ENCODE data around the gene C12orf54. TPM values are rescaled to one million over a fixed set of nuclear protein-coding genes. Genes with fewer than 3 reads are reported as not detected.
"Not testable (repeated sequence)": the region's sequence is repeated elsewhere in the genome, so short reads cannot be mapped to it uniquely, and the experiment has no call there.

The C12orf54 gene
- polyA plus RNA-seq (2012; ENCODE audit: missing spikeins), result 0.98 TPM

- DNase-seq (ENCODE audit: insufficient read length) (no peak), FAIRE-seq (no peak)
- TF ChIP-seq TAF1 (IDR thresholded peaks at IDR 0.05; ENCODE audit: borderline replicate concordance, low read depth, low read length) (no peak), POLR2A (IDR thresholded peaks at IDR 0.05; ENCODE audit: low read depth, low read length) (no peak), POLR2AphosphoS5 (IDR thresholded peaks at IDR 0.05; ENCODE audit: low read depth, low read length) (no peak)
Observed at GRCh38 chr12:48482198-48482597, at the start of gene C12orf54. C12orf54 (plus strand) TSS chr12:48482498; CDS start chr12:48483297, 799 bp downstream.

DNA sequence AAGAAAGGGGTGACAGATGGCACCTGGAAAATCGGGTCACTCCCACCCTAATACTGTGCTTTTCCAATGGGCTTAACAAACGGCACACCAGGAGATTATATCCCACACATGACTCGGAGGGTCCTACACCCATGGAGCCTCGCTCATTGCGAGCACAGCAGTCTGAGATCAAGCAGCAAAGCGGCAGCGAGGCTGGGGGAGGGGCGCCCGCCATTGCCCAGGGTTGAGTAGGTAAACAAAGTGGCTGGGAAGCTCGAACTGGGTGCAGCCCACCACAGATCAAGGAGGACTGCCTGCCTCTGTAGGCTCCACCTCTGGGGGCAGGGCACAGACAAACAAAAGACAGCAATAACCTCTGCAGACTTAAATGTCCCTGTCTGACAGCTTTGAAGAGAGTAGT, 48.3 kb upstream of the C12orf54 start:
- not testable (repeated sequence) for FAIRE-seq; DNase-seq (ENCODE audit: insufficient read length)

DNA sequence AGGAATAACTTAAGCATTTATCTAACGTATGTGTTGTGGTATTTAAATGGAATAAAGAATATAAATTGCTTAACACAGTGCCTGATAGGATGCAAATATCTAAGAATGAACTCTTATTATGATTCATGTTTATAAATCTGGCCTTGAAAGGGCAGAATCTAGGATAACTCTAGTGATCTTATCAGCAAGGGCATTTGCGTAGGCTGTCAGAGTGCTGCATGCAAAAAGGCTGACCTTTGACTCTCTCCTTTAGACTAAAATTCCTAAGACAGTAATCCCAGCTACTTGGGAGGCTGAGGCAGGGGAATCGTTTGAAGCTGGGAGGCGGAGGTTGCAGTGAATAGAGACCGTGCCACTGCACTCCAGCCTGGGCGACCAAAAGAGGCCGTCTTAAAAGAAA, 41.2 kb upstream of the C12orf54 start:
- DNase-seq (ENCODE audit: insufficient read length) (no peak), FAIRE-seq (no peak)
- TF ChIP-seq TAF1 (IDR thresholded peaks at IDR 0.05; ENCODE audit: borderline replicate concordance, low read depth, low read length), result no peak
- TF ChIP-seq POLR2AphosphoS5 (IDR thresholded peaks at IDR 0.05; ENCODE audit: low read depth, low read length), result no peak
- no peak for TF ChIP-seq POLR2A (IDR thresholded peaks at IDR 0.05; ENCODE audit: low read depth, low read length)

DNA sequence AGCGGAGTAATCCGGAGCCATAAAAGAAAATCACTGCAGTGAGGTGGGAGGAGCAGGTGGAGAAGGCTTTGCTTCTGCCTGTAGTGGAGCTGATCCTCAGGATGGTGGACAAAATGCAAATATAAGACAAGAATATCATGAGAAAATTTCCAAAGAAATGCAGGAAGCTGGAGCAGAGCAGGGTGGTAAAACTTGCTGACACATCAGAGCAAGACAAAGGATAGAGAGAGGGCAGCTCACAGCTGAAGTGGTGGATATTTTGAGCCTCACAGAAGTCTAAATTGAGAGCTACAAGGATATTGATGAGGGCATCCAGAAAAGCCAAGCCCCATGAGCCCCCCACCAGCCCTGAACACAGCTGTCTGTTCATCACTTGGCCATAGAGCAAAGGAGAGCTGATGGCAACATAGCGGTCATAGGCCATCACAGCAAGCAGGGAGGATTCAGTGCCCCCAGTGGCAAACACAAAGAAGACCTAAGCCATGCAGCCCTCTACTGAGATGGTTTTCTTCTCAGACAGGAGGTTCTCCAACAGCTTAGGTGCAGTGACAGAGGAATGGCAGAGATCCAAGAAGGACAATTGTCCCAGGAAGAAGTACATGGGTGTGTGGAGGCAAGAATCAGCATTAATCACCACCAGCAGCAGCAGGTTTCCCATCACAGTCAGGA, 40.0 kb upstream of the C12orf54 start:
- peak; percentile 87 for FAIRE-seq
- no peak for TF ChIP-seq POLR2AphosphoS5 (IDR thresholded peaks at IDR 0.05; ENCODE audit: low read depth, low read length)
- no peak for TF ChIP-seq TAF1 (IDR thresholded peaks at IDR 0.05; ENCODE audit: borderline replicate concordance, low read depth, low read length)
- no peak for TF ChIP-seq POLR2A (IDR thresholded peaks at IDR 0.05; ENCODE audit: low read depth, low read length)
- DNase-seq (ENCODE audit: insufficient read length), result no peak

DNA sequence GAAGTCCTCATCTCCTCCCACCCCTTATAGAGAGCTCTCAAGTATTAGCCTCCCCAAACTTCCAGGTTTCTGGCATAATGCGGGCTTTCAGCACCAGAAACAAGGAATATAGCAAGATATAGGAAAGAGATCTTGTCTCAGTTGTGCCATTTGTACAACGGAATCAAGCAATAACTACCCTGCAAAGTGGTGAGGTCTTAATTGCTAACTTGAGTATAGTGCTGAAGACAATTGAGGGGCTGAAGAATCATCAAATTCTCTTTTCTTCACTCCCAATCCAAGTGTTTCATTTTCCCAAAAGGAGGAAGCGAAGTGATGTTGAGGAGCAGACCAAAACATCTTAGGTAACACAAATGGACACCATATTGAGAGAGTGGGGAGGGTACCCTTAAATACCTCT, 36.8 kb upstream of the C12orf54 start:
- FAIRE-seq (no peak), DNase-seq (ENCODE audit: insufficient read length) (no peak)
- TF ChIP-seq POLR2AphosphoS5 (IDR thresholded peaks at IDR 0.05; ENCODE audit: low read depth, low read length), result no peak
- no peak for TF ChIP-seq POLR2A (IDR thresholded peaks at IDR 0.05; ENCODE audit: low read depth, low read length)
- TF ChIP-seq TAF1 (IDR thresholded peaks at IDR 0.05; ENCODE audit: borderline replicate concordance, low read depth, low read length), result no peak

GRCh38 chr12:48446161-48446776, 36.0 kb upstream of the C12orf54 start:
- DNase-seq (ENCODE audit: insufficient read length), result no peak
- no peak for FAIRE-seq
- TF ChIP-seq POLR2A (IDR thresholded peaks at IDR 0.05; ENCODE audit: low read depth, low read length), result no peak
- no peak for TF ChIP-seq TAF1 (IDR thresholded peaks at IDR 0.05; ENCODE audit: borderline replicate concordance, low read depth, low read length)
- TF ChIP-seq POLR2AphosphoS5 (IDR thresholded peaks at IDR 0.05; ENCODE audit: low read depth, low read length), result no peak

DNA sequence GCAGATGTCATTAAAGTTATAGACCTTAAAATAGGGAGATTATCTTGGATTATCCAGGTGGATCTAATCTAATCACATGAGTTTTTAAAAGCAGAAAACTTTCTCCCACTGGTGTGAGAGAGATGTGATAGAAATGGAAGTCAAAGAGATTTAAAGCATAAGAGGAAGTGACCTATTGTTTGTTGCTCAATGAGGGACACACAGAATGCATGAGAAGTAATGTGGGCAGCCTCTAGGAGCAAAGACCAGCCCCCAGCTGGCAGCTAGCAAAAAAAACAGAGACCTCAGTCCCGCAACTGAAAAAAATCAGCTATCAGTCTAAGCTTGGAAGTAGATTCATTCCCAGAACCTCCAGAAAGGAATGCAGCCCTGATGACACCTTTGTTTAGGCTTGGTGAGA, 34.5 kb upstream of the C12orf54 start:
- no peak for FAIRE-seq
- TF ChIP-seq TAF1 (IDR thresholded peaks at IDR 0.05; ENCODE audit: borderline replicate concordance, low read depth, low read length), result no peak
- TF ChIP-seq POLR2AphosphoS5 (IDR thresholded peaks at IDR 0.05; ENCODE audit: low read depth, low read length), result no peak
- TF ChIP-seq POLR2A (IDR thresholded peaks at IDR 0.05; ENCODE audit: low read depth, low read length), result no peak
- DNase-seq (ENCODE audit: insufficient read length), result no peak

DNA sequence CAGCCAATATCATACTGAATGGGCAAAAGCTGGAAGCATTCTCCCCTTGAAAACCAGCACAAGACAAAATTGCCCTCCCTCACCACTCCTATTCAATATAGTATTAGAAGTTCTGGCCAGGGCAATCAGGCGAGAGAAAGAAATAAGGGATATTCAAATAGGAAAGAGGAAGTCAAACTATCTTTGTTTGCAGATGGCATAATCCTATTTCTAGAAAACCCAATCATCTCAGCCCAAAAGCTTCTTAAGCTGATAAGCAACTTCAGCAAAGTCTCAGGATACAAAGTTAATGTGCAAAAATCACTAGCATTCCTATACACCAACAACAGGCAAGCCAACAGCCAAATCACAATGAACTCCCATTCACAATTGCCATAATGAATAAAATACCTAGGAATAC, 30.9 kb upstream of the C12orf54 start:
- DNase-seq (ENCODE audit: insufficient read length) (no peak), FAIRE-seq (no peak)
- TF ChIP-seq TAF1 (IDR thresholded peaks at IDR 0.05; ENCODE audit: borderline replicate concordance, low read depth, low read length), result no peak
- no peak for TF ChIP-seq POLR2A (IDR thresholded peaks at IDR 0.05; ENCODE audit: low read depth, low read length)
- TF ChIP-seq POLR2AphosphoS5 (IDR thresholded peaks at IDR 0.05; ENCODE audit: low read depth, low read length), result no peak

- not testable (repeated sequence) for FAIRE-seq; DNase-seq (ENCODE audit: insufficient read length)
Observed at GRCh38 chr12:48452961-48453360, 29.3 kb upstream of the C12orf54 start.

GRCh38 chr12:48454667-48455066, 27.6 kb upstream of the C12orf54 start:
- FAIRE-seq (peak; percentile 56), DNase-seq (ENCODE audit: insufficient read length) (no peak)
- TF ChIP-seq TAF1 (IDR thresholded peaks at IDR 0.05; ENCODE audit: borderline replicate concordance, low read depth, low read length), result no peak
- no peak for TF ChIP-seq POLR2A (IDR thresholded peaks at IDR 0.05; ENCODE audit: low read depth, low read length)
- TF ChIP-seq POLR2AphosphoS5 (IDR thresholded peaks at IDR 0.05; ENCODE audit: low read depth, low read length), result no peak

- TF ChIP-seq POLR2AphosphoS5 (IDR thresholded peaks at IDR 0.05; ENCODE audit: low read depth, low read length) (no peak), TAF1 (IDR thresholded peaks at IDR 0.05; ENCODE audit: borderline replicate concordance, low read depth, low read length) (no peak), POLR2A (IDR thresholded peaks at IDR 0.05; ENCODE audit: low read depth, low read length) (no peak)
- DNase-seq (ENCODE audit: insufficient read length) (no peak), FAIRE-seq (no peak)
Observed at GRCh38 chr12:48455116-48455515, 27.2 kb upstream of the C12orf54 start.

DNA sequence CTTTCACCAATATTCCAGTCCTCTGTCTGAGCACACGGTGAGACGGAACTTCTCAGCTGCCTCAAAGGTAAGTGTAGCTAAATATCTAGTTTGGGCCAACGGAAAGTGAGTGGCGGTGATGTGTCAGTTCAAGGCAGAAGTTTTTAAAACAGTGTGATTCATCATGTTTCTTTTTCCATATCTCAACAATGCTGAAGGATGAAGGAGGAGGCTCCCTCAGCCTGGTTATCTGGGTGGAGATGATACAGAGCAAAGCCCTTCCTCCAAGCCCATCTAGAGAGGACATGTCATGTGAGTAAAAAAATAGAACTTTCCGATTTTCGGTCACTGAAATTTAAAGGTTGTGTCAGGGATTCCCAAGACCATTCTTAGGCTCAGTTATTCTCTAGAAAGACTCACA, 23.0 kb upstream of the C12orf54 start:
- no peak for FAIRE-seq
- DNase-seq (ENCODE audit: insufficient read length), result no peak
- TF ChIP-seq TAF1 (IDR thresholded peaks at IDR 0.05; ENCODE audit: borderline replicate concordance, low read depth, low read length) (no peak), POLR2A (IDR thresholded peaks at IDR 0.05; ENCODE audit: low read depth, low read length) (no peak), POLR2AphosphoS5 (IDR thresholded peaks at IDR 0.05; ENCODE audit: low read depth, low read length) (no peak)

GRCh38 chr12:48469027-48469426, 13.3 kb upstream of the C12orf54 start:
- not testable (repeated sequence) for DNase-seq (ENCODE audit: insufficient read length)

More at GRCh38 chr12:48469027-48469426, 13.3 kb upstream of the C12orf54 start:
- not testable (repeated sequence) for FAIRE-seq
